GM23338 (cell line): ENCODE results near the gene EYS. TPM values are rescaled to one million over a fixed set of nuclear protein-coding genes. Genes with fewer than 3 reads are reported as not detected.

Source experiments
- ATAC-seq: fragments of 200-7000 bp; cut with Tn5 transposase; 3 replicates; pipeline ENCODE4 v1.9.1; 2020
- DNase-seq: peaks from one replicate; pipeline ENCODE4 v3.0.0-alpha.2; 2015; ENCODE audit warnings: low spot score
- H2AFZ ChIP-seq: fragments of 200-600 bp; sonication (generic); 2 replicates; pipeline ENCODE4 v1.8.0; 2016; ENCODE audit warnings: antibody characterized with exemption, mild to moderate bottlenecking, moderate library complexity
- H3F3A ChIP-seq: fragments of 200-600 bp; sonication (generic); replicated peaks from 2 replicates; pipeline ENCODE4 v1.8.0; 2017; ENCODE audit warnings: antibody characterized with exemption, mixed run types, low read depth
- H3K27ac ChIP-seq: fragments of 200-600 bp; sonication (generic); 2 replicates; pipeline ENCODE4 v1.6.1; 2016; ENCODE audit warnings: low read depth
- H3K27me3 ChIP-seq: fragments of 200-600 bp; sonication (generic); 2 replicates; pipeline ENCODE4 v1.8.0; 2016; ENCODE audit warnings: mild to moderate bottlenecking, mixed run types, moderate library complexity; ENCODE audit not compliant: insufficient read depth
- H3K36me3 ChIP-seq: fragments of 200-600 bp; sonication (generic); 2 replicates; pipeline ENCODE4 v1.8.0; 2016; ENCODE audit warnings: mild to moderate bottlenecking; ENCODE audit not compliant: insufficient read depth
- H3K4me1 ChIP-seq: fragments of 200-600 bp; sonication (generic); 2 replicates; pipeline ENCODE4 v1.8.0; 2016; ENCODE audit warnings: mild to moderate bottlenecking, moderate library complexity; ENCODE audit not compliant: insufficient read depth
- H3K4me2 ChIP-seq: fragments of 200-600 bp; sonication (generic); 2 replicates; pipeline ENCODE4 v1.7.1; 2017; ENCODE audit warnings: mixed run types
- H3K4me3 ChIP-seq: fragments of 200-600 bp; sonication (generic); 2 replicates; pipeline ENCODE4 v1.6.1; 2016; ENCODE audit warnings: mixed run types
- H3K79me2 ChIP-seq: fragments of 200-600 bp; sonication (generic); replicated peaks from 2 replicates; pipeline ENCODE4 v1.8.0; 2017; ENCODE audit warnings: mild to moderate bottlenecking; ENCODE audit not compliant: insufficient read depth
- H3K9me2 ChIP-seq: fragments of 200-600 bp; sonication (generic); 2 replicates; pipeline ENCODE4 v1.8.0; 2017; ENCODE audit not compliant: insufficient read depth
- H4K20me1 ChIP-seq: fragments of 200-600 bp; sonication (generic); replicated peaks from 2 replicates; pipeline ENCODE4 v1.8.0; 2017; ENCODE audit warnings: mild to moderate bottlenecking; ENCODE audit not compliant: insufficient read depth
- H3K27ac Mint-ChIP-seq: 2 replicates; pipeline ENCODE4 v1.8.0; 2020; ENCODE audit warnings: inconsistent platforms, mild to moderate bottlenecking, moderate library complexity, mixed read lengths
- H3K27me3 Mint-ChIP-seq: 3 replicates; pipeline ENCODE4 v1.8.0; 2022; ENCODE audit warnings: low read depth, mild to moderate bottlenecking, moderate library complexity, mixed read lengths, inconsistent platforms; ENCODE audit not compliant: insufficient read depth, poor library complexity
- H3K36me3 Mint-ChIP-seq: 3 replicates; pipeline ENCODE4 v1.8.0; 2021; ENCODE audit warnings: low read depth, mild to moderate bottlenecking, inconsistent platforms, moderate library complexity, mixed read lengths
- H3K4me1 Mint-ChIP-seq: 3 replicates; pipeline ENCODE4 v1.8.0; 2020; ENCODE audit warnings: mild to moderate bottlenecking, inconsistent platforms, mixed read lengths
- H3K4me3 Mint-ChIP-seq: 3 replicates; pipeline ENCODE4 v1.8.0; 2021; ENCODE audit warnings: moderate library complexity, mild to moderate bottlenecking, inconsistent platforms, mixed read lengths
- H3K9me3 Mint-ChIP-seq: 3 replicates; pipeline ENCODE4 v1.8.0; 2020; ENCODE audit warnings: moderate library complexity, mild to moderate bottlenecking, inconsistent platforms, mixed read lengths
- CREB1 ChIP-seq: fragments of 250-450 bp; sonication (Bioruptor Pico); IDR thresholded peaks from 2 replicates; pipeline ENCODE4 v1.5.0; 2020; ENCODE audit warnings: low read depth, mild to moderate bottlenecking, moderate library complexity
- CTCF ChIP-seq, 2 experiments: fragments of 200-600 bp in 1 of 2; sonication (generic) in 1 of 2; conservative IDR thresholded peaks; 2 replicates each; pipeline versions ENCODE4 v1.5.1 to v1.6.1; 2016 to 2017; ENCODE audit warnings: antibody characterized with exemption in 2 of 2, low read depth in 2 of 2, mild to moderate bottlenecking in 2 of 2, moderate library complexity in 1 of 2
- ETS1 ChIP-seq: IDR thresholded peaks from 2 replicates; pipeline ENCODE4 v1.6.1; 2016; ENCODE audit warnings: antibody characterized with exemption
- EZH2 ChIP-seq: fragments of 200-600 bp; sonication (generic); IDR thresholded peaks from one replicate; pipeline ENCODE4 v1.8.0; 2017; ENCODE audit warnings: antibody characterized with exemption, mild to moderate bottlenecking, low read depth; ENCODE audit not compliant: unreplicated experiment
- JUNB ChIP-seq: IDR thresholded peaks from one replicate; pipeline ENCODE4 v1.6.1; 2016; ENCODE audit warnings: antibody characterized with exemption; ENCODE audit not compliant: unreplicated experiment
- NANOG ChIP-seq: IDR thresholded peaks from 2 replicates; pipeline ENCODE4 v1.6.1; 2016; ENCODE audit warnings: antibody characterized with exemption, borderline replicate concordance
- POLR2AphosphoS5 ChIP-seq: IDR thresholded peaks from 2 replicates; pipeline ENCODE4 v1.6.1; 2016; ENCODE audit warnings: antibody characterized with exemption, low read depth
- REST ChIP-seq: IDR thresholded peaks from one replicate; pipeline ENCODE4 v1.6.1; 2018; ENCODE audit warnings: antibody characterized with exemption; ENCODE audit not compliant: unreplicated experiment
- ZNF114 ChIP-seq: fragments of 250-450 bp; sonication (Bioruptor Pico); IDR thresholded peaks from 2 replicates; pipeline ENCODE4 v1.5.0; 2020; ENCODE audit warnings: mild to moderate bottlenecking, moderate library complexity
- ZNF462 ChIP-seq: fragments of 250-450 bp; sonication (Bioruptor Pico); IDR thresholded peaks from 2 replicates; pipeline ENCODE4 v1.5.0; 2020; ENCODE audit warnings: mild to moderate bottlenecking, moderate library complexity
- polyA plus RNA-seq: library from polyadenylated mRNA; unstranded; fragments of >200 nt; fragmentation: Nextera tagmentation; extraction: Ambion mirVana; gene quantifications from 2 replicates; pipeline ENCODE4 v1.2.1, GENCODE V29; 2016
- total RNA-seq: library from RNA; depleted of rRNA; stranded (reverse); fragments of >200 nt; shearing (Covaris generic); gene quantifications from 2 replicates; pipeline ENCODE4 v1.2.3, GENCODE V29; 2014

EYS gene
- total and polyA plus RNA-seq, 2 experiments from 2014 or later = 0.38 to 0.52 TPM

GRCh38 chr6:64325093-64325492 is 1381.9 kb downstream of the EYS start:
- ATAC-seq (no peak), DNase-seq (no peak)
- Mint-ChIP-seq H3K4me3 (no peak overlapping the region), H3K36me3 (peaks cover 17% of the 10 kb centered on the region), H3K9me3 (peaks cover 55% of the 10 kb centered on the region), H3K4me1 (no peaks in the 10 kb centered on the region), H3K27me3 (no peaks in the 10 kb centered on the region), H3K27ac (no peak overlapping the region)
- H4K20me1 ChIP-seq = no peaks in the 10 kb centered on the region
- H3K4me3 ChIP-seq = no peak overlapping the region
- TF ChIP-seq REST (no peak), CTCF (conservative IDR thresholded peaks at IDR 0.05; ENCODE audit: low read depth in 2 of 2) (no peak), NANOG (no peak), ETS1 (no peak), ZNF462 (CRISPR knock-in tag) (no peak), POLR2AphosphoS5 (no peak), EZH2 (no peak), CREB1 (CRISPR knock-in tag) (no peak), ZNF114 (CRISPR knock-in tag) (no peak), JUNB (no peak)
- H3F3A ChIP-seq = no peaks in the 10 kb centered on the region
- H3K79me2 ChIP-seq = no peaks in the 10 kb centered on the region
- peaks cover 3% of the 10 kb centered on the region; the same call in 1 of the 2 replicates for H3K9me2 ChIP-seq
- H3K4me1 ChIP-seq = no peaks in the 10 kb centered on the region
- no peak overlapping the region for H3K27ac ChIP-seq
- H2AFZ ChIP-seq = no peak overlapping the region
- H3K36me3 ChIP-seq = no peaks in the 10 kb centered on the region
- no peak overlapping the region for H3K4me2 ChIP-seq
- no peaks in the 10 kb centered on the region for H3K27me3 ChIP-seq
